GM12892 (cell line): ENCODE results near the gene FAM25A.

ENCODE experiments used
- POLR2A ChIP-seq: IDR thresholded peaks from 2 replicates; pipeline ENCODE4 v1.6.1; 2011; ENCODE audit warnings: low read depth, low read length, control low read depth
- POLR2AphosphoS5 ChIP-seq: IDR thresholded peaks from 2 replicates; pipeline ENCODE4 v1.6.1; 2011; ENCODE audit warnings: low read depth, low read length, control low read depth
- TAF1 ChIP-seq: IDR thresholded peaks from 2 replicates; pipeline ENCODE4 v1.6.1; 2011; ENCODE audit warnings: low read depth, mild to moderate bottlenecking, control low read depth, low read length, borderline replicate concordance

- TF ChIP-seq POLR2A (no peak), POLR2AphosphoS5 (no peak), TAF1 (no peak)
These were observed 33.6 kb downstream of the FAM25A start for GRCh38 chr10:87053577-87054181.
